HG03135 (cell line): ENCODE results near the gene P3H3.

ENCODE experiments used
- ATAC-seq: cut with Tn5 transposase; IDR thresholded peaks from one replicate; pipeline ENCODE4 v1.9.1; 2021; ENCODE audit warnings: mild to moderate bottlenecking, moderate library complexity; ENCODE audit not compliant: unreplicated experiment

The P3H3 gene

GRCh38 chr12:6799147-6799546 lies 29.1 kb upstream of the P3H3 start:
- no peak for ATAC-seq

GRCh38 chr12:6807170-6807569 lies 21.0 kb upstream of the P3H3 start:
- ATAC-seq: no peak

GRCh38 chr12:6809056-6809455 lies 19.2 kb upstream of the P3H3 start:
- ATAC-seq: no peak

GRCh38 chr12:6810758-6811157 lies 17.4 kb upstream of the P3H3 start:
- no peak for ATAC-seq

GRCh38 chr12:6813363-6813762 lies 14.8 kb upstream of the P3H3 start:
- ATAC-seq: no peak

GRCh38 chr12:6816598-6816997 lies 11.6 kb upstream of the P3H3 start:
- ATAC-seq: no peak

- no peak for ATAC-seq
These were observed 11.1 kb upstream of the P3H3 start for GRCh38 chr12:6817098-6817497.

GRCh38 chr12:6817662-6818157 lies 10.5 kb upstream of the P3H3 start:
- ATAC-seq: no peak

- no peak for ATAC-seq
These were observed 10.0 kb upstream of the P3H3 start for GRCh38 chr12:6818222-6818621.

- no peak for ATAC-seq
These were observed 9.6 kb upstream of the P3H3 start for GRCh38 chr12:6818645-6819044.

- no peak for ATAC-seq
These were observed 8.8 kb upstream of the P3H3 start for GRCh38 chr12:6819106-6820030.

GRCh38 chr12:6820166-6820565 lies 8.0 kb upstream of the P3H3 start:
- no peak for ATAC-seq

- no peak for ATAC-seq
These were observed 6.4 kb upstream of the P3H3 start, which contains the start of gene GPR162 for GRCh38 chr12:6821591-6822425. Gene GPR162, plus strand, starts transcription at chr12:6821821. Its CDS starts 2,078 bp downstream, at chr12:6823899.

- no peak for ATAC-seq
These were observed 5.6 kb upstream of the P3H3 start for GRCh38 chr12:6822426-6823135.

GRCh38 chr12:6823182-6824084 lies 4.8 kb upstream of the P3H3 start:
- no peak for ATAC-seq

GRCh38 chr12:6824085-6824775 lies 4.0 kb upstream of the P3H3 start:
- ATAC-seq: no peak

GRCh38 chr12:6824901-6825381 lies 3.3 kb upstream of the P3H3 start:
- ATAC-seq: no peak

- ATAC-seq: no peak
These were observed 2.6 kb upstream of the P3H3 start for GRCh38 chr12:6825398-6826124.
